Gastrocnemius medialis (tissue), 4 donors: ENCODE data around the gene SAE1. TPM values are rescaled to one million over a fixed set of nuclear protein-coding genes. Genes with fewer than 3 reads are reported as not detected.

ENCODE experiments used
- ATAC-seq, 2 donors: fragments of 150-250 bp; one replicate each; pipeline ENCODE4 v1.9.1; 2016
- DNase-seq, 2 donors: peaks; one replicate each; pipeline ENCODE4 v3.0.0-alpha.2; 2019
- H3K27ac ChIP-seq, 4 donors: fragments of 200-600 bp; sonication (generic); 1 replicate in 1 of 4; 2 replicates in 3 of 4; pipeline ENCODE4 v1.5.1; 2016 to 2018; ENCODE audit warnings: mild to moderate bottlenecking in 2 of 4, moderate library complexity in 1 of 4
- H3K27me3 ChIP-seq, 3 donors: fragments of 200-600 bp; sonication (generic) in 2 of 3; 1 replicate in 1 of 3; 2 replicates in 2 of 3; pipeline versions ENCODE4 v1.5.1 to v1.6.0; 2016 to 2019; ENCODE audit warnings: mild to moderate bottlenecking in 1 of 3, moderate library complexity in 1 of 3
- H3K36me3 ChIP-seq, 2 donors: fragments of 200-600 bp; sonication (generic) in 1 of 2; one replicate each; pipeline ENCODE4 v1.5.1; 2017 to 2018
- H3K4me1 ChIP-seq, 2 donors: fragments of 200-600 bp; sonication (generic) in 1 of 2; one replicate each; pipeline ENCODE4 v1.5.1; 2016 to 2017; ENCODE audit warnings: mild to moderate bottlenecking in 2 of 2
- H3K4me3 ChIP-seq, 4 donors: fragments of 200-600 bp; sonication (generic) in 3 of 4; 1 replicate in 1 of 4; 2 replicates in 3 of 4; pipeline ENCODE4 v1.5.1; 2016 to 2019; ENCODE audit warnings: mild to moderate bottlenecking in 2 of 4
- H3K9me3 ChIP-seq, 3 donors: fragments of 200-600 bp; sonication (generic) in 2 of 3; 1 replicate in 1 of 3; 2 replicates in 2 of 3; pipeline ENCODE4 v1.5.1; 2016 to 2019
- POLR2A ChIP-seq, 2 donors: fragments of 450-650 bp; IDR thresholded peaks; one replicate each; pipeline ENCODE4 v1.6.1; 2017; ENCODE audit warnings: antibody characterized with exemption in 2 of 2, mild to moderate bottlenecking in 2 of 2, moderate library complexity in 2 of 2
- in situ Hi-C, 4 donors: fragments of 200-750 bp; cut with MboI; loops; one replicate each; pipeline versions ENCODE4 v1.15.0 to v1.8.0; 2017; ENCODE audit warnings: low sequenced_read_pairs in 4 of 4
- intact Hi-C: fragments of 100-400 bp; cut with DNase I; formaldehyde crosslinking; loops from one replicate; pipeline ENCODE4 v1.15.1; 2023; ENCODE audit warnings: low total_unique reads
- total RNA-seq, 4 donors: library from RNA; depleted of rRNA; stranded (reverse); fragments of >200 nt; gene quantifications; one replicate each; pipeline versions ENCODE4 v1.1.0 to v1.2.3, GENCODE V29; 2016
- TF ChIP-seq, protein P1 (sequence below), 5 experiments: fragments of 450-650 bp in 3 of 5; fragments of 200-600 bp in 2 of 5; sonication (generic) in 2 of 5; IDR thresholded peaks in 4 of 5; conservative IDR thresholded peaks in 1 of 5; 1 replicate in 4 of 5; 2 replicates in 1 of 5; pipeline ENCODE4 v1.5.1; 2016 to 2019; ENCODE audit warnings: antibody characterized with exemption in 5 of 5, mild to moderate bottlenecking in 3 of 5, moderate library complexity in 3 of 5

The SAE1 gene
- 10 to 100 TPM; 29.7 to 74.6 (median 46.4) TPM for total RNA-seq

DNA sequence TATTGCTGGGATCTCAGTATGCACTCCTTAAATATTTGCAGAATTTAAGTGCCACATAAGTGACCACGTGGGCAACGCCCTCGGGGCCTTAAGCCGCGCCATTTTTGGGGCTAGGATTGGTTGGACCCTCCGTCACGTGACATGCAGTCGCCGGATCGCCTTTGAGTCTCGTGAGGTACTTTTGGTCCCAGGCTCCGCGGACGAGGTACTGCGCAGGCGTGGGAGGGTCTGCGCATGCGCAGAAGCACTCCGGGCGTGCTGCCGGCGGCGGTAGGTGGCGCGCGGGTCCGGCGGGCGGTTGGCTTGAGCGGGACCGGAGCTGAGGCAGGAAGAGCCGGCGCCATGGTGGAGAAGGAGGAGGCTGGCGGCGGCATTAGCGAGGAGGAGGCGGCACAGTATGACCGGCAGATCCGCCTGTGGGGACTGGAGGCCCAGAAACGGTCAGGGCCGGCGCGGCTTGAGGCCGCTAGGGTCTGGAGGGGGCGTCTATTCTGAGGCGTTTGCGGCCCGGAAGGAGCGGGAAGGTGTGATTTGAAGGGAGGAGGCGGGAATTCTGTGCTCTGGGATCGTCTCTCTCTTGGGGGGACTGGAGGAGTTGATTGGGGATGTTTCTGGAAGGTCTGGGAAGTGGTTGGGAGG, at the start of gene SAE1:
SAE1 (plus strand) TSS at position 247 of the 639 bp plus-strand sequence; CDS start at position 343, 96 bp downstream.
- intact Hi-C loops: loop anchor here (1.0 to 5.0 kb wide), 2 partner anchors 17 to 112 kb away; partner anchors contain the start of gene ZC3H4
- DNase-seq (peak; percentile 86 to 95), ATAC-seq (peak; percentile 93 to 94)
- Histone ChIP-seq H3K4me3 (peak within 1 kb of the TSS; percentile 65 to 86 (median 84)), H3K9me3 (no peaks in the 10 kb centered on the region), H3K36me3 (no peaks in the 10 kb centered on the region), H3K27ac (peak within 1 kb of the TSS; percentile 80 to 88 (median 86)), H3K4me1 (peaks cover 0 to 4% of the 10 kb centered on the region in 2 donors), H3K27me3 (no peaks in the 10 kb centered on the region)
- TF ChIP-seq, protein P1, sequence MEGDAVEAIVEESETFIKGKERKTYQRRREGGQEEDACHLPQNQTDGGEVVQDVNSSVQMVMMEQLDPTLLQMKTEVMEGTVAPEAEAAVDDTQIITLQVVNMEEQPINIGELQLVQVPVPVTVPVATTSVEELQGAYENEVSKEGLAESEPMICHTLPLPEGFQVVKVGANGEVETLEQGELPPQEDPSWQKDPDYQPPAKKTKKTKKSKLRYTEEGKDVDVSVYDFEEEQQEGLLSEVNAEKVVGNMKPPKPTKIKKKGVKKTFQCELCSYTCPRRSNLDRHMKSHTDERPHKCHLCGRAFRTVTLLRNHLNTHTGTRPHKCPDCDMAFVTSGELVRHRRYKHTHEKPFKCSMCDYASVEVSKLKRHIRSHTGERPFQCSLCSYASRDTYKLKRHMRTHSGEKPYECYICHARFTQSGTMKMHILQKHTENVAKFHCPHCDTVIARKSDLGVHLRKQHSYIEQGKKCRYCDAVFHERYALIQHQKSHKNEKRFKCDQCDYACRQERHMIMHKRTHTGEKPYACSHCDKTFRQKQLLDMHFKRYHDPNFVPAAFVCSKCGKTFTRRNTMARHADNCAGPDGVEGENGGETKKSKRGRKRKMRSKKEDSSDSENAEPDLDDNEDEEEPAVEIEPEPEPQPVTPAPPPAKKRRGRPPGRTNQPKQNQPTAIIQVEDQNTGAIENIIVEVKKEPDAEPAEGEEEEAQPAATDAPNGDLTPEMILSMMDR (IDR thresholded peaks at IDR 0.05 in 4 of 5, conservative IDR thresholded peaks at IDR 0.05 in 1 of 5): peak in 4 of 5 experiments; percentile 43 to 71 (median 60)
- peak; percentile 50 to 65 for TF ChIP-seq POLR2A (IDR thresholded peaks at IDR 0.05)
- in situ Hi-C loops: loop anchor here in 1 of 4 donors (10.0 kb wide), 1 partner anchor 114 kb away; no protein-coding TSS in a partner anchor

DNA sequence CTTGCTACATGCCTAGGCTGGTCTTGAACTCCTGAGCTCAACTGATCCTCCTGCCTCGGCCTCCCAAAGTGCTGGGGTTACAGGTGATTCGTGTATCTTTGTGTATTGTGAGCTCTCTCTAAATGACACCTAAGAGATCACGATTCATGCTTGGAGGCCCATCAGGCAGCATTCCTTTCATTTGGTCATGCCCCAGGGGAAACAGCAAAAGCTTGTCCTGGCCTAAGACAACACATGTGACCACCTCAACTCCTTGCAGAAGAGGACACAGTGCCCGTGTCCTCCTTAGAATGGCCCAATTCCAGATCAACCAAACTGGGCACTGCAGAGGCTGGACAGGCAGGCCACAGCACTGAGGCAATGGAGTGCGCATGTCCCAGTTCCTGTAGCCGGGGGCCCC, 49.5 kb upstream of the SAE1 start:
- intact Hi-C loops (no loop called here), in situ Hi-C loops (loop anchor here in 2 of 4 donors (5.0 kb wide), 1 partner anchor 46 kb away; no protein-coding TSS in a partner anchor)
- no peak for ATAC-seq
- Histone ChIP-seq H3K27ac (peak overlapping the region in 1 of 4 donors; percentile 80), H3K4me1 (no peaks in the 10 kb centered on the region), H3K4me3 (no peak overlapping the region), H3K27me3 (no peaks in the 10 kb centered on the region), H3K36me3 (peaks cover 0 to 76% of the 10 kb centered on the region in 2 donors), H3K9me3 (no peaks in the 10 kb centered on the region)
- TF ChIP-seq, protein P1 (IDR thresholded peaks at IDR 0.05 in 4 of 5, conservative IDR thresholded peaks at IDR 0.05 in 1 of 5): no peak
- TF ChIP-seq POLR2A (IDR thresholded peaks at IDR 0.05): no peak
- DNase-seq: no peak

DNA sequence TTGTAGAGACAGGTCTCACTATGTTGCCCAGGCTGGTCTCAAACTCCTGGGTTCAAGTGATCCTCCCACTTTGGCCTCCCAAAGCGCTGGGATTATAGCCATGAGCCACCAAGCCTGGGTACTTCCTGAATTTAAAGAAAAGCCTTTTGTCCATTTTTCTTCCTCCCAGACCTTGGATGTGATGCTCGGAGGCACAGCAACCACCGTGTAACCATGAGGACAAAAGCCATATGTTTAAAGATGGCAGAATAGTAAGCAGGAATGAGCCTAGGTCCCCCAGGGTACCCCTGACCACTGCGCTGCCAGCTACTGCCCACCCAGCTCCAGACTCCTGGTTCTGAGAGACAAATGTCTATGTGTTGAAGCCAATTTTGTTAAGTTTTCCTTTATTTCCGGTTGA, 48.1 kb upstream of the SAE1 start:
- no peak overlapping the region for H3K4me3 ChIP-seq
- no peak overlapping the region for H3K27ac ChIP-seq
- in situ Hi-C loops (loop anchor here in 2 of 4 donors (5.0 kb wide), 1 partner anchor 45 kb away; no protein-coding TSS in a partner anchor), intact Hi-C loops (no loop called here)
- H3K4me1 ChIP-seq: no peaks in the 10 kb centered on the region
- no peak for DNase-seq
- ATAC-seq: no peak
- H3K36me3 ChIP-seq: peaks cover 0 to 74% of the 10 kb centered on the region in 2 donors
- TF ChIP-seq, protein P1 (IDR thresholded peaks at IDR 0.05 in 4 of 5, conservative IDR thresholded peaks at IDR 0.05 in 1 of 5): no peak
- no peak for TF ChIP-seq POLR2A (IDR thresholded peaks at IDR 0.05)
- no peaks in the 10 kb centered on the region for H3K9me3 ChIP-seq
- H3K27me3 ChIP-seq: no peaks in the 10 kb centered on the region

DNA sequence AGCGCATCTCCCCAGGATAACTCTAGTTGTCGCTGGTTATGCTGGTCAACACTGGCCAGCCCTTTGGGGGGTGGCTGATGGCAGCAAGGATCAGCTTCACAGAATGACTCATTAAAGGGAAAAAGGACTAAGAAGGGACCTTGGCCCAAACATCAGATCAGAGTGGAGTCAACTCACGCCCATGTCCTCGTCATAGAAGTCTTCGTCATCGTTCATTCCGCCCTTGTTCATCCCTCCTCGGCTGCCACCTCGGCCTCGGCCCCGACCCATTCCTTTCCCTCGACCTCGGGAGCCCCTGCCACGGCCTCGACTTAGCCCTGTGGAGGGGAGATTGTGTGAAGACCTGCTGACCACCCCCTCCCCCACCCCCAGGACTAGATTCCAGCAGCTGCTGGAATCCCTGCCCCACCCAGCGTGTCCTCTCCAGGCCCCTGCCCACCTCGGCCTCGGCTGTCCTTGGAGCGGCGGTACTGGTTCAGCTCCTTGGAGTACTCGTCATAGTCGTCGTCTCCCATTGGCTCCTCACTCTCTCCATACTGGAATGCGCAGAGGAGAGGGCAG, 45.7 kb upstream of the SAE1 start:
- no peaks in the 10 kb centered on the region for H3K27me3 ChIP-seq
- DNase-seq (no peak), ATAC-seq (no peak)
- H3K4me3 ChIP-seq: no peak overlapping the region
- TF ChIP-seq, protein P1 (IDR thresholded peaks at IDR 0.05 in 4 of 5, conservative IDR thresholded peaks at IDR 0.05 in 1 of 5): no peak
- TF ChIP-seq POLR2A (IDR thresholded peaks at IDR 0.05): no peak
- H3K36me3 ChIP-seq: peaks cover 0 to 90% of the 10 kb centered on the region in 2 donors
- H3K27ac ChIP-seq: no peak overlapping the region
- H3K9me3 ChIP-seq: no peaks in the 10 kb centered on the region
- in situ Hi-C loops (loop anchor here in 2 of 4 donors (5.0 kb wide), 1 partner anchor 42 kb away; no protein-coding TSS in a partner anchor), intact Hi-C loops (no loop called here)
- no peaks in the 10 kb centered on the region for H3K4me1 ChIP-seq
